ENCODE measurements around the gene SYNPO2.
"Not testable (repeated sequence)": the region's sequence is repeated elsewhere in the genome, so short reads cannot be mapped to it uniquely, and the experiment has no call there.

The SYNPO2 gene

DNA sequence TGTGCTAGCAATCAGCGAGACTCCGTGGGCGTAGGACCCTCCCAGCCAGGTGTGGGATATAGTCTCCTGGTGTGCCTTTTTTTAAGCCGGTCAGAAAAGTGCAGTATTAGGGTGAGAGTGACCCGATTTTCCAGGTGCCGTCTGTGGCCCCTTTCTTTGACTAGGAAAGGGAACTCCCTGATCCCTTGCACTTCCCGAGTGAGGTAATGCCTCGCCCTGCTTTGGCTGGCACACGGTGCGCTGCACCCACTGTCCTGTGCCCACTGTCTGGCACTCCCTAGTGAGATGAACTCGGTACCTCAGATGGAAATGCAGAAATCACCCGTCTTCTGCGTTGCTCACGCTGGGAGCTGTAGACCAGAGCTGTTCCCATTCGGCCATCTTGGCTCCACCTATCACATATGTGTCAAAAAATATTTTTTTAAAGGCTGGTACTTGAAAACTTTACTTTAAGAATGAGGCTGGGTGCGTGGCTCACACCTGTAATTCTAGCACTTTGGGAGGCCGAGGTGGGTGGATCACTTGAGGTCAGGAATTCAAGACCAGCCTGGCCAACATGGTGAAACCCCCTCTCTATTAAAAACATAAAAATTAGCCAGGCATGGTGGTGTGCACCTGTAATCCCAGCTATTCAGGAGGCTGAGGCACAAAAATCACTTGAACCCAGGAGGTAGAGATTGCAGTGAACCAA, 179.2 kb downstream of the SYNPO2 start:
- not testable (repeated sequence) for DNase-seq, ATAC-seq

DNA sequence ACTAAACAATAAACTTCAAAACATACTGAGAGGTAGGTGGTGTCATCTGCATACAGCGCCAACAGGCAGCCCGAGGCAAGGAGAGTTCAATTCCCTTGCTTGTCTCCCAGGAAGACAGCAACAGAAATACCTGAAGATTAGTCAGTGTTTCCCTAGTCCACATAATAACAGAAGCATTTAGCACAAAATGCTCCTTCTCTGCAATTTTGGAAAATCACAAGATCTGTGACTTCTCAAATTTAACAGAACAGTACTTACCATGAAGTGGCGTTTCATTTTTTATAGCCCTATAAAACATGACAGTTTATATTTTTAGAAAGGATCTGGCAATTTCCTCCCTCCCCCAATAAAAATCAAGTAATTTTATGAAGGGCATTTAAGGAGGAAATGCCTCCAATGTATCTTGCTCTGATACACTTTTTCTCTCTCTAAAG, 179.9 kb downstream of the SYNPO2 start:
- ATAC-seq (no peak), DNase-seq (no peak)

- ATAC-seq (no peak), DNase-seq (no peak)
These were observed 181.6 kb downstream of the SYNPO2 start for GRCh38 chr4:119070301-119070700.

DNA sequence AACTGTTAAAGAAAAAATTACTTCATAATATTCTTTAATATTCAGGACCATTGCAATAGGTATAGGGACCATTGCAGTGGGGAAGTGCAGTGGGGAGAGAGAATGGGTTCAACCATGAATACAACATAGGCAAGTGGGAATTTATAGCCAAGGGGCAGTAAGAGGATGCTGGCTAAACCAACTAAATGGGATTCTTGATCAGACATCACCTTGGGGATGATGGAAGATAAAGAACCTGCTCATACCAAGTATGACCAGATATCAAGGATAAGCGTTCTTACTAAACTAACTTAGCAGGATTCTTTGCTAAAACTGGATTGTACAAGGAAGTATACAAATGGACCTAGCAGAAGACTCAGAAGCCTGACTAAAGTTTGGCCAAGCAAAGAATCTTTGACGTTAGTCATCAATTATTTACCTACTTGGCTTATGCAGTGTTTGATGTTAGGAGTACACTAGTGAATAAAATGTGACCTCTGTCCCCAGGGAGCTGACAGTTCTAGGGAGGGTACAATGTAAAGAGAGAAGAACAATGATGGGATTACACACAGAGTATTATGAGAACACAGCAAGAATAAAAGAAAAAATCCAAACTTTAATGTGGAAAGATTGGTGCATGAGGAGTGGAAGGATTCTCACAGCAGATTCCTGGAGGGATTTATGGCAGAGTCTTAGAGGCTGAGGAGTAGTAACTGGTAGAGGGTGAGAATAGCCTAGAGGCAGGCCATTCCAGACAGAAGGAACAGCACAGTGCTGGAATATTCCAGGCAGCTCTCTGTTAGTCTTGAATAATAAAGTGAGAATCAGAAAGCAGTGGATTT, 192.3 kb downstream of the SYNPO2 start:
- ATAC-seq (no peak), DNase-seq (no peak)

- no peak for ATAC-seq
- DNase-seq, result no peak
These were observed 192.8 kb downstream of the SYNPO2 start for GRCh38 chr4:119081542-119081859.

DNA sequence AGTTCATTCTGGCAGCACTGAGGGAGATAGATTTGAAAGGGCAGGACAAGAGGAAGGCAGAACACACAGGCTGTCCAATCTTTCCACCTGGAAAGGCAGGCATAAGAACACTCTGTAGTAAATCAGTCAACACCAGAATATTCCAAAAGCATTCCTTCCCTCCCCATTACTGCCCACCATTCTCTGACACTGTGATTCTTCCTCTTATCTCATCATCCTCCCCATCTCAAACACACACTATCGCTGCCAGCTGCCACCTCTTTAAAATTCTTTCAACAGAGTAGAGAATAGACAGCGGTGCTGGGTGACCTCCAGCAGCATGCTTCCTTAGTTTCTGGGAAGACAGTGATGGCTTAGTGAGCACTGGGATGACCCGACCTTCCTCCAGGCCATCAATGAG, 193.3 kb downstream of the SYNPO2 start:
- DNase-seq (no peak), ATAC-seq (no peak)

DNA sequence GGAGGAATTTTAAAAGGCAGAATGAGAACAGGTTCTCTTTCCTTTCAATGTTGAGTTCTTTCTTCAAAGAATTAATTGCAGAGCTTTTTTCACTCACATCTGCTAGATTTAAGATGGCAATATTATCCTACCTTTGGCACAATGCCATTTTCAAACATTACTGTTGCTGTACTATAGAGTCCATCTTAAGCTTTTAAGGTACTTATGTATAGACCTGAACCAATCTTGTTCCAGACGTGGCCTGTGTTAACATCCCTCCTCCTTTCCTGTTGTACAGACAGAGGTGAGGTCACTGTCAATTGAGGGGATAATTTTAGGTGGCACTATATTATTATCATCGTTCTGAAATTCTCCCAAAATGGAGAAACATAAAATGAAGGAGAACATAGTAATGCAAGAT, 194.0 kb downstream of the SYNPO2 start:
- DNase-seq (no peak), ATAC-seq (no peak)

GRCh38 chr4:119084513-119084912, 195.9 kb downstream of the SYNPO2 start:
- no peak for ATAC-seq
- no peak for DNase-seq

- no peak for DNase-seq
- ATAC-seq, result no peak
These were observed 198.5 kb downstream of the SYNPO2 start for GRCh38 chr4:119087121-119087520.

- no peak for DNase-seq
- ATAC-seq, result no peak
These were observed 199.0 kb downstream of the SYNPO2 start for GRCh38 chr4:119087656-119088055.

DNA sequence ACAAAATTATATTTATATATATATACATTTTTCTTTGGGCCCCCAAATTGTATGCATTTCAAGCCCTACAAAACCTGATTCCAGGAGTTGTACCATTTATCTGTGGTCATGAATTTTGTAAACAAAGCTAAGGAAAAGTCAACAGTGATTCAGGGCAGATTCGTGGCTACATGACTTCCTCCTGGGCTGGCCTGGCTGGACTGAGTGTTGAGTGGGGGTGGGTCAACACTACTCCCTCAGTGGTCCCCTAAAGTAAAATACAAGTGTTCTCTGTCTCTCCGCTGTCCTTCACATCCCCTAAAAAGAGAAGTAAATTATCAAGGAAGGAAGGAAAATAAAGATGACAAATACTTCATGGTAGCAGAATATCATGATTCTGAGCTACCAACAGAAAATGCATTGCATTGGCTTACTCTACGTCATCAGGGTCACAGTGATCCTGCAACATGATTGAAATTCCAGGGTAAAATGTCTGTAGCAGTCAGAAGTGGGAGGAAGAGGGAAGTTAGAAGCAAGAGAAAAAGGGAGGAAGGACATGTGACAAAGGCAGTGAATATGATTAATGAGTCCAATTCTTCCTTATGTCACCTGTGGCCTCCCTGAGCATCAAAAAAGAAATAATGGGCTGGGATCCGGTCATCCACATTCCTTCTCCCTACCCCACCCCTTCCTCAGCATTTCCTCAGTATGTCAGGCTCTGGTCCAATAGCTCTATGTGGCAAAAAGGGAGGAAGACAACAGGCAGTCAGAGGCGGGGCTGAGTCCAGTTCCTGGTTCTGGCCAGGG, 204.6 kb downstream of the SYNPO2 start:
- ATAC-seq, result no peak
- no peak for DNase-seq

DNA sequence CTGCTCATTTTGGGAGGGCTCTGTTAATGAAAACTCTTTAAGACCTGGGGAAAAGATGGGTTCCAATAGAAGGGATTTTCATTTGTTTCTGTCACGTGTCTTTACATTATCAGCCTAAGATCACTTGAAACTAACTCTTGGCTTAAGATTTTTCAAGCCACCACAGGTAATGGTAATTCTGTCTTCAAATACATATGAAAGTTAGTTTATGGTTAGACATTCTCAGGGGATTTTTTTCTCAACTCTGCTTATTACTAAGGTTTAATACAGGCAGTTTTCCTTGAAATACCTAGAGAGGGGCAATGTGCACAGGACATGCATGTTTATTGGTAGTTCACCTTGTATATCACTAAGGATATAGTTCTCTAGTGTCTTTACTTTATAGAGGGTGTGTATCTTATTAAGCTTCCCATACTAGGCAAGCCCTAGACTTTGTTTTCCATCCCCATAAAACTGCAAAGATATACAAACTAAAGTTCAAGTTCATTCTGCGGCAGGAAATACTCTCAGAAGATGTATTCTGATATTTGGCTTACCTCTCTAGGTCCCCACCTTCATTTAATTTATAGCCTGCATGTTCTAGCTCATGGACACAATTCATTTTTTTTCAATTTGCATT, 208.7 kb downstream of the SYNPO2 start:
- DNase-seq, result no peak
- no peak for ATAC-seq

DNA sequence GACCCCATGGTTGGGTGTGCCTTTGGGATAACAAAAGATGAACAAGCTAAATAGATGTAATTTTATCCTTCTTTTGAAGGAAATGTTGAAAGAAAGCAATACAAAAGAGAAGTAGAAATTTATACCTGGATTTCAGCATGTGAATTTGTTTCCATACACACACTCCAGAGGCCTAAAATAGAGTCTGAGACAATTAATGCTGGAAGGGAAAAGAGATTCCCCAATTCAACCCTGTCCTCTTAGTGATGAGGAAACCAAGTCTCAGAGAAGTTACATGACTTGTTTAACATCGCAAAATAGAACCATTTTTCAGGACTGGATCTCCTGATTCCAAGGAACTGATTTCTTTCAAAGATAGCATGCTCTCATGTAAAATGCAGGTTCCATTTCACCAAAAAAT, 209.7 kb downstream of the SYNPO2 start:
- ATAC-seq, result no peak
- DNase-seq, result no peak

GRCh38 chr4:119099227-119099810, 210.7 kb downstream of the SYNPO2 start:
- ATAC-seq (no peak), DNase-seq (no peak)

DNA sequence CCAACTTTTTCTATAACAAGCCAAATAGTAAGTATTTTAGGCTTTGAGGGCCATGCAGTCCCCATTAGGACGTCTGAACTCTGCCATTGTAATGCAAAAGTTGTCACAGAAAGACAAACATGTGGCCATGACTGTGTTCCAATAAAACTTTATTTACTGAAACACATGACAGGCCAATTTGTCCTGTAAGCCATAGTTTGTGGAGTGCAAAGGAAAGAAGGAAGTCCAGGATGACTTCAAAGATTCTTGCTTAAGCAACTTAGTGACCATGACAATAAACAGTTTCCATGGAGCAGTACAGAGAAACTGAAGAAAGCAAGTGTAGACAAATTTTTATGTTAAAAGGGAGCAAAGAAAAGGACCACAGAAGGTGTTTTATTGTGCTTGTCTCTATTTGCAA, 212.0 kb downstream of the SYNPO2 start:
- no peak for ATAC-seq

GRCh38 chr4:119103263-119103662, 214.6 kb downstream of the SYNPO2 start:
- ATAC-seq, result no peak

More for the DNA sequence above, 212.0 kb downstream of the SYNPO2 start:
- DNase-seq, result no peak

GRCh38 chr4:119104644-119105273, 216.1 kb downstream of the SYNPO2 start:
- no peak for DNase-seq
- ATAC-seq, result no peak

More at GRCh38 chr4:119103263-119103662, 214.6 kb downstream of the SYNPO2 start:
- DNase-seq, result no peak

GRCh38 chr4:119105605-119106004, 217.0 kb downstream of the SYNPO2 start:
- no peak for DNase-seq
- ATAC-seq, result no peak

DNA sequence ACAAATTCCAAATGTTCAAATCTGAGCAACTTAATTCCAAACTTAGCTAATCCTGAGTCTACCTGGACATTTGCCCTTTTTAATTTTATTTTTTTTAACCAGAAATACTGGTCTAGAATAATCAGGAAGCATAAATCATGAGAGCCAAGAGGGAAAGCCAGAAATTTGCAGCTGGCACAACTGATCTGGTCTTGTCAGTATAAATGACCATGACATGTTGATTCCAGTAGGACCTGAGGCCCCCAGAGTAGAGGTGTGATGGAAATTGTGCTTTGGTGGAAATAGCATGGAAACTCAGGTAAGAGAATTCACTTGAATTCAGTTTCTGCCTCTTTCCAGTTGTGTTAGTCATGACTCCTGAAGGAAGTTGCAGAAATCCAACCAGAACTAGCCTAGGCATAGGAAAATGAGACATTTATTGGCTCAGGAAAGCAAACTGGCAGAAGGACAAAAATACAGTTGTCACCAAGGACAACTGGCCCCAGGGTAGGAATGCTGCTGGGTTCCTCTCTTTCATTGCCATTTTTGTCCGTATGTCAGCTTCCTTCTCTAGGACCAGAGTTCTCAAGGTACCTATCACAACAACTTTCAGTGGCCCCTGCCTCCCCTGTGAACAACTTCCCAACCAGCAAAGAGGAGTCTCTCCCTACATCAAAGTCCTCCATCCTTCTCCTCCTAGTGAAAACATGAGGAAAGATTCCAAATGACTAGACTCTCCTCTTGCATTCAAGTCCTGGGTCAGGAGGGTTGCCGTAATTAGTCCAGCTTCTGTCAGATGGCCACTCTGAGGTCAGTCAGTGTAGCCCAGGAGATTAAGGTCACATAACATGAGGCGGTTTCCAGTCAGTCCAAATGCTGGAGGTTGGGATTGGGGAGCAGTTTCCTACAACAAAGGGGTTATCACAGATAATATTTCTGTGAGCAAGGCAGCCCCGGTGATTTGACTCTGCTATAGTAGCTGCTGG, 217.7 kb downstream of the SYNPO2 start:
- ATAC-seq, result no peak
- DNase-seq, result no peak

DNA sequence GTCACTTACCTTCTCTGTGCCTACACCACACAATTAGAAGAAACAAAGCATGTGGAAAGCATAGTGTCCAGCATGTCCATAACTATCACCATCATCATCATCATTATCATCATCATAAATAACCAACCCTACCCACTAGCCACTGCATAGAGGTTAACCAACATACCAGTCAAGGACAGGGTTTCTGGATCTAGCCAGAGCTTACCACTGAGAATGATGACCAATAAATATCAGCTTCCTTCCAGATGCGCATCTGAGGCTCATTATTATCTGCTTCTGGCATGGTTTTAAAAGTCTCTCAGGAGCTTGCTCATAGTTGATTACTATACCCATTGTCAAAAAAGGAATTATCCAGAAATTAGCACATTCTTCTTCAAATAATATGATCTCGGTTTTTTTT, 221.5 kb downstream of the SYNPO2 start:
- ATAC-seq (no peak), DNase-seq (no peak)
